ENCODE data around the gene PAX5.

Gene PAX5

DNA sequence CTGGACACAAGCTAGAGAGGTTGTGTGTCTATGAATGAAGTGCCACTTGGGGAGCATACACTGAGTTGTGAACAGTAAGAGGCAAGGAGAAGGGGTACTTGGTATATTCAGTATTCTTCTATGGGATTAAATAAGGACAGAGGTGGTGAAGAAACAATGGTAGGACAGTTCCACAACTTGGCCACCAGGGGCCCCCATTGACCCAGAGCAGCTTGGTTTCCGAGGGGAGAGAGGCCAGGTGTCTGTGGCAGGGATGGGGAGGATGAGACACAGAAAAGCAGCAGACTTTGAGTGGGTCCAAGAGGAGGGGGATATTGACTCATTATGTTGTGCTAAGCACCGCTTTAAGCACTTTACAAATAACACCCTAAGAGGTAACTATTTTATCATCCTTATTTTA, 240.8 kb downstream of the PAX5 start:
- DNase-seq = no peak

DNA sequence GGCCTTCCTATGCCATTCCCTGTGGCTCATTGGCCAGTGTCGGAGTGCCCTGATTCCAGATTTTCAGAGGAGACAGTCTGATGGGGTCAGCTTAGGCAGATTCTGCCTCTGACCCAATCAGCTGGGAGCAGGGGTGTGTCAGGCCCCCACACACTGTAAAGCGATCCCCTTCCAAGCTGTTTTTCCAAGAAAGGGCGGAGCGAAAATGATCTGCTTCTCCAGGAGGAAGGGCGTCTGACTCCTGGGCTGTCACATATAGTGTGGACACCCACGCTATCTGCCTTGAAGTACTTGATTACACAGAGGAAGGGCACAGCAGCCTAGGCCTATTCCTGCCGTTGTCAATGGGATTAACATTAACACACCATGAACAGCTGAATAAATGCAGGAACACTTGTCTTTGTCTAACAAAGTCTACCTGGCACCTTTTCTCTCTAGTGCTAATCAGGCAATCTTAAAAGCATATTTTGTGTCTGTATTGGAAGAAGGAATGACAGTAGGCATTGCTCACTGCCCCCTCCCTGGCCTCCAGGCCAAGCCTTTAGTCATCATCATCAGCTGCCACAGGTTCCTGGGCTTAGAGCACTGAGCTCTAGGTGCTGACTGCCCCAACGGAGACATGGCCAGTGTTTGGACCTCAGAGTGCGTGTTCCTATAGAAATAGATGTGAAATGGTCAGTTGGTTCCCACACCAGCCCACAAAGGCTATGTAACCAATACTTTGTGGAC, 242.7 kb downstream of the PAX5 start:
- DNase-seq = no peak

DNA sequence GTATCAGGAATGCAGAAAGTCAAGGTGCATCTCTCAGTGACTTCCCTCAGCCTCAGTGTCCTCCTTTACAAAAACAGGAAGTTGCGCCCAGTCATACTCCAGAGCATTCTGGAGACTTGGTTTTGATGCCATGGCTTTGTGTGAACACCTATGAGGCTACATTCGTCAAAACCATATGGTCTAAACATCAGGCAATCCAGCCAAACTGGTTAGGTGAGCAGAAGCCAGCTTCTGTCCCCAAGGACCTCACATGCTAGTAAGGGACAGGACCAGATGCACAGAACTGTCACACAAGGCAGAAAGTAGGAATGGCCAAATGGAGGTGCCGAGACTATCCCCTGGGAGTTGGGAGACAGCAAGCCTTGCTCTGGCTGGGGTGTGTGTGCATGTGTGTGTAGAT, 244.2 kb downstream of the PAX5 start:
- DNase-seq = no peak

DNA sequence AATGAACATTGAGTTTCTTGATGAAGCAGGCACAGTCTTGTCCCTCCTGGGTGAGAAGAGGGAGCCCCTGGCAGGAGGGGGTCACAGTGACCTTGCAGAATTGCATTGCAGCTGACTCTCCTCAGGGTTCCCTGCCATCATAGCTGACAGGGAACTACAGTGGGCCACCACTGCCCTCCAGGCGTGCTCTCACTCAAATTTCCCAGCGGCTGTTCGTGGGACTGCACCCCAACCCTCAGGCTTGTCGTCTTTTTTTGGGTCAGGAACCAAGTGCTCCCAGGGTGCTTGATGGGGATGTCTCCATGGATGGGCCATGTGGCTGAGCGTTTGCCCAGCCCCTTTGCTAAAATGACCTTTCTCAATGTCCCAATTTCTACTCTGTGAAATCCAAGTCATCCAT, 245.5 kb downstream of the PAX5 start:
- no peak for DNase-seq

DNA sequence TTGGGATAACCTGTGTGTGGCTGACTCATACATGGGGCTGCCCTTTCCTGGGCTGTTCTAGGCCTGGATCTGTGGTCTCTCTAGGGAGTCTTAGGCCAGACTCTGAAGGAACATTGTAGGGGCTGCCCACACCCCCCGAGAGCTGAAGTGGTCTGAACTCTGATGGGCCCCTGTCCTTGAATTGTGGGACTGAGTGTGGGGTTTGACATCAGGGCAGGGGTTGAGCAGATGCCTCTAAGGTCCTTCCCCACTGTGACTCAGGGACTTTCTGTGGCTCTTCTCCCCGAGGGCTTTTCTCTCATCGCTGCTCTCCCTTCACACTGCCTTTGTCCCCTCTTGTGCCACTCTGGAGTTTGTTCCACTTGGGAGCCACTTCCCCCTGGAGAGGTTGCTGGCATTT, 246.4 kb downstream of the PAX5 start:
- DNase-seq = no peak

Measured in HCEC 1CT (cell line).